ENCODE measurements around the gene CIAO2A. TPM values are rescaled to one million over a fixed set of nuclear protein-coding genes. Genes with fewer than 3 reads are reported as not detected.

The CIAO2A gene
- total RNA-seq, 1 experiment from 2014 or later, result 89.8 TPM

DNA sequence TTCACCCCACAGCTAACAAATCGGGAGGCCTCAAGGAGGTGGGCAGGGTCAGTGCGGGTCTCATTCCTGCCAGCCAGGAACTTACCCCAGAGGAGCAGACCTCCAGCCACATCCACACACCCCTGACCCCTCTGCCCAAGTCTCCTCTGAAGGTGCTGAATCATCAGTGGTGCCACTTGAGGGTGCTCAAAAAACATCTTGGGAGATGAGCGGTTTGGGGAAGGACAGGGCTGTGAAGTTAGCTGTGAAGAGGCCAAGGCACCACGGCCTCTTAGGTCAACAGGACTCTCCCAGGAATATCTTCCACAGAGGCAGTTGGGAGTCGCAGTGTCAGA lies 48.6 kb downstream of the CIAO2A start:
- Histone ChIP-seq H3K4me1 (ENCODE audit: control insufficient read depth, insufficient read depth, low read length) (peaks cover 5% of the 10 kb centered on the region), H3K27ac (ENCODE audit: low read length) (no peak overlapping the region), H3K9me3 (ENCODE audit: control insufficient read depth, insufficient read depth, low read depth, low read length) (no peaks in the 10 kb centered on the region), H3K27me3 (ENCODE audit: control insufficient read depth, insufficient read depth, low read length) (no peaks in the 10 kb centered on the region), H3K36me3 (ENCODE audit: control insufficient read depth, insufficient read depth, low read length) (no peaks in the 10 kb centered on the region), H3K4me3 (ENCODE audit: low read depth in 2 of 2, low read length in 2 of 2) (no peak overlapping the region)
- TF ChIP-seq, protein P1, sequence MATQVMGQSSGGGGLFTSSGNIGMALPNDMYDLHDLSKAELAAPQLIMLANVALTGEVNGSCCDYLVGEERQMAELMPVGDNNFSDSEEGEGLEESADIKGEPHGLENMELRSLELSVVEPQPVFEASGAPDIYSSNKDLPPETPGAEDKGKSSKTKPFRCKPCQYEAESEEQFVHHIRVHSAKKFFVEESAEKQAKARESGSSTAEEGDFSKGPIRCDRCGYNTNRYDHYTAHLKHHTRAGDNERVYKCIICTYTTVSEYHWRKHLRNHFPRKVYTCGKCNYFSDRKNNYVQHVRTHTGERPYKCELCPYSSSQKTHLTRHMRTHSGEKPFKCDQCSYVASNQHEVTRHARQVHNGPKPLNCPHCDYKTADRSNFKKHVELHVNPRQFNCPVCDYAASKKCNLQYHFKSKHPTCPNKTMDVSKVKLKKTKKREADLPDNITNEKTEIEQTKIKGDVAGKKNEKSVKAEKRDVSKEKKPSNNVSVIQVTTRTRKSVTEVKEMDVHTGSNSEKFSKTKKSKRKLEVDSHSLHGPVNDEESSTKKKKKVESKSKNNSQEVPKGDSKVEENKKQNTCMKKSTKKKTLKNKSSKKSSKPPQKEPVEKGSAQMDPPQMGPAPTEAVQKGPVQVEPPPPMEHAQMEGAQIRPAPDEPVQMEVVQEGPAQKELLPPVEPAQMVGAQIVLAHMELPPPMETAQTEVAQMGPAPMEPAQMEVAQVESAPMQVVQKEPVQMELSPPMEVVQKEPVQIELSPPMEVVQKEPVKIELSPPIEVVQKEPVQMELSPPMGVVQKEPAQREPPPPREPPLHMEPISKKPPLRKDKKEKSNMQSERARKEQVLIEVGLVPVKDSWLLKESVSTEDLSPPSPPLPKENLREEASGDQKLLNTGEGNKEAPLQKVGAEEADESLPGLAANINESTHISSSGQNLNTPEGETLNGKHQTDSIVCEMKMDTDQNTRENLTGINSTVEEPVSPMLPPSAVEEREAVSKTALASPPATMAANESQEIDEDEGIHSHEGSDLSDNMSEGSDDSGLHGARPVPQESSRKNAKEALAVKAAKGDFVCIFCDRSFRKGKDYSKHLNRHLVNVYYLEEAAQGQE (IDR thresholded peaks at IDR 0.05; ENCODE audit: insufficient read depth in 1 of 2, low read depth in 2 of 2, low read length in 1 of 2), result no peak
- TF ChIP-seq SIN3A (IDR thresholded peaks at IDR 0.05; ENCODE audit: borderline replicate concordance, insufficient read depth, low read depth, low read length) (no peak), TCF7L2 (IDR thresholded peaks at IDR 0.05; ENCODE audit: low read depth, low read length) (no peak), POLR2AphosphoS5 (IDR thresholded peaks at IDR 0.05; ENCODE audit: low read depth, low read length) (no peak)
- TF ChIP-seq, protein P2, sequence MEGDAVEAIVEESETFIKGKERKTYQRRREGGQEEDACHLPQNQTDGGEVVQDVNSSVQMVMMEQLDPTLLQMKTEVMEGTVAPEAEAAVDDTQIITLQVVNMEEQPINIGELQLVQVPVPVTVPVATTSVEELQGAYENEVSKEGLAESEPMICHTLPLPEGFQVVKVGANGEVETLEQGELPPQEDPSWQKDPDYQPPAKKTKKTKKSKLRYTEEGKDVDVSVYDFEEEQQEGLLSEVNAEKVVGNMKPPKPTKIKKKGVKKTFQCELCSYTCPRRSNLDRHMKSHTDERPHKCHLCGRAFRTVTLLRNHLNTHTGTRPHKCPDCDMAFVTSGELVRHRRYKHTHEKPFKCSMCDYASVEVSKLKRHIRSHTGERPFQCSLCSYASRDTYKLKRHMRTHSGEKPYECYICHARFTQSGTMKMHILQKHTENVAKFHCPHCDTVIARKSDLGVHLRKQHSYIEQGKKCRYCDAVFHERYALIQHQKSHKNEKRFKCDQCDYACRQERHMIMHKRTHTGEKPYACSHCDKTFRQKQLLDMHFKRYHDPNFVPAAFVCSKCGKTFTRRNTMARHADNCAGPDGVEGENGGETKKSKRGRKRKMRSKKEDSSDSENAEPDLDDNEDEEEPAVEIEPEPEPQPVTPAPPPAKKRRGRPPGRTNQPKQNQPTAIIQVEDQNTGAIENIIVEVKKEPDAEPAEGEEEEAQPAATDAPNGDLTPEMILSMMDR (IDR thresholded peaks at IDR 0.05), result no peak
- CTCF ChIA-PET, result interaction anchor here (0.9 to 1.3 kb wide), 2 partner anchors 219 to 292 kb away, joined by 3 to 5 read pairs; no protein-coding TSS in a partner anchor
- no peak for ATAC-seq
- BruUV-seq (replicated peaks), result no TSS peak
- in situ Hi-C loops (cut with HindIII; ENCODE audit: low pct_unique_long_range_greater_than_20kb, low sequenced_read_pairs) (no loop called here), intact Hi-C loops (cut with micrococcal nuclease; ENCODE audit: unreplicated experiment) (loop anchor here (10.0 kb wide), 2 partner anchors 130 to 200 kb away; no protein-coding TSS in a partner anchor)
- POLR2A ChIA-PET, result no interaction called here
- DNase-seq (ENCODE audit: low read depth, low spot score), result no peak

DNA sequence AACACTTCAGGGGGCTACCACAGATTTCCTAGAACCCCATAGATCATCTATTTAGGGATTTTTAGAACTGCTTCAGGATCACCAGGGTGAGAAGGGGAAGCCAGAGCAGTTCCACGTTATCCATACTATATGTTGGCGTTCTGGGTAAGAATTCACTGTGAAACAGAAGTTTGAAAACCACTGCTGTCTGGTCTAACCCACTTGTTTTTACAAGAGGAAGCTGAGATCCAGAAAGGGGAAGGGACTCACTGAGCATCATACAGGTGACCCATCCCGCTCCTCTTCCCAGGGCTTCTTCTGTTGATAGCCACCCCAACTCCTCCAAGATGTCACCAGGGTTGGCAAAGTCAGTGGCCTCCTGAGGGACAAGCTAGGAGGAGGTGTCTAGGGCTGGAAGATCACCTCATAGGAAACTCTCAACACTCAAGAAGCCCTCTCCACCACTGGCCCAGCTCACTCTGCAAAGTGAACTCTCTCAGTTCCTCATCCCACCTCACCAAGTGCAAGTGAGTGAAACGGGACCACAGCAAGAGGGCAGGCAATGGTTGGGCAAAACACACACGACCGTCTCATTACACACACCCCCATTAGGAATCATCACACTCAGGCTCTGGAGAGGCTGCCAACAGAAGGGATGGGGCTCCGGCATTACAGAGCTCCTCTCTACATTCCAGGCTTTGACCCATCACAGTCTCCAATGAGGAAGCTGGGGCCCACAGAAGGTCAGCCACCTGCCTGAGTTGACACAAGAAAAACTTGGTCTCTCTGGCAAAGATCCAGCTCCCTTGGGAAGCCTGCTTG lies 49.1 kb downstream of the CIAO2A start:
- intact Hi-C loops (cut with micrococcal nuclease; ENCODE audit: unreplicated experiment) (loop anchor here (10.0 kb wide), 2 partner anchors 130 to 200 kb away; no protein-coding TSS in a partner anchor), in situ Hi-C loops (cut with HindIII; ENCODE audit: low pct_unique_long_range_greater_than_20kb, low sequenced_read_pairs) (no loop called here)
- ChIA-PET CTCF (interaction anchor here (0.9 to 1.3 kb wide), 2 partner anchors 218 to 291 kb away, joined by 3 to 5 read pairs; no protein-coding TSS in a partner anchor), POLR2A (no interaction called here)
- ATAC-seq, result no peak
- no peak for DNase-seq (ENCODE audit: low read depth, low spot score)
- Histone ChIP-seq H3K4me3 (ENCODE audit: low read depth in 2 of 2, low read length in 2 of 2) (no peak overlapping the region), H3K4me1 (ENCODE audit: control insufficient read depth, insufficient read depth, low read length) (peaks cover 4% of the 10 kb centered on the region), H3K27ac (ENCODE audit: low read length) (no peak overlapping the region), H3K27me3 (ENCODE audit: control insufficient read depth, insufficient read depth, low read length) (no peaks in the 10 kb centered on the region), H3K36me3 (ENCODE audit: control insufficient read depth, insufficient read depth, low read length) (no peaks in the 10 kb centered on the region), H3K9me3 (ENCODE audit: control insufficient read depth, insufficient read depth, low read depth, low read length) (no peaks in the 10 kb centered on the region)
- TF ChIP-seq SIN3A (IDR thresholded peaks at IDR 0.05; ENCODE audit: borderline replicate concordance, insufficient read depth, low read depth, low read length) (no peak), TCF7L2 (IDR thresholded peaks at IDR 0.05; ENCODE audit: low read depth, low read length) (no peak), POLR2AphosphoS5 (IDR thresholded peaks at IDR 0.05; ENCODE audit: low read depth, low read length) (no peak)
- TF ChIP-seq, protein P2 (IDR thresholded peaks at IDR 0.05), result no peak
- TF ChIP-seq, protein P1 (IDR thresholded peaks at IDR 0.05; ENCODE audit: insufficient read depth in 1 of 2, low read depth in 2 of 2, low read length in 1 of 2), result no peak
- no TSS peak for BruUV-seq (replicated peaks)
